BJ (cell line): ENCODE measurements around the gene MEN1. TPM values are rescaled to one million over a fixed set of nuclear protein-coding genes. Genes with fewer than 3 reads are reported as not detected.

Experiments
- CTCF ChIA-PET: fragments of 350-600 bp; formaldehyde crosslinking; extraction: SDS; loops from one replicate; lab custom pipeline; 2021; ENCODE audit warnings: antibody characterized with exemption, inconsistent platforms; lab: Yijun Ruan, JAX
- POLR2A ChIA-PET: fragments of 300-600 bp; sonication (Branson Sonifier 250); formaldehyde crosslinking; extraction: SDS; loops from one replicate; lab custom pipeline; 2021; ENCODE audit warnings: antibody characterized with exemption; lab: Charles Lee
- DNase-seq: peaks from one replicate; pipeline ENCODE4 v3.0.0-alpha.2; 2011; ENCODE audit warnings: low read depth
- H3K27me3 ChIP-seq: 2 replicates; pipeline ENCODE4 v1.6.0; 2011; ENCODE audit warnings: low read length; ENCODE audit not compliant: control insufficient read depth, insufficient read depth
- H3K36me3 ChIP-seq: 2 replicates; pipeline ENCODE4 v1.5.1; 2011; ENCODE audit warnings: low read length; ENCODE audit not compliant: control insufficient read depth, insufficient read depth
- H3K4me3 ChIP-seq: 2 replicates; pipeline ENCODE4 v1.5.1; 2011; ENCODE audit warnings: low read depth, mild to moderate bottlenecking, control low read depth, low read length
- CTCF ChIP-seq: IDR thresholded peaks from 2 replicates; pipeline ENCODE4 v1.5.1; 2011; ENCODE audit warnings: low read depth, mild to moderate bottlenecking, control low read depth, inconsistent platforms, low read length, moderate library complexity; ENCODE audit not compliant: insufficient read depth
- polyA plus RNA-seq: library from polyadenylated mRNA; depleted of rRNA; stranded (reverse); fragments of >200 nt; gene quantifications from 2 replicates; pipeline ENCODE4 v1.2.3, GENCODE V29; 2011

Gene MEN1
- polyA plus RNA-seq, 1 experiment, result 27.8 TPM

DNA sequence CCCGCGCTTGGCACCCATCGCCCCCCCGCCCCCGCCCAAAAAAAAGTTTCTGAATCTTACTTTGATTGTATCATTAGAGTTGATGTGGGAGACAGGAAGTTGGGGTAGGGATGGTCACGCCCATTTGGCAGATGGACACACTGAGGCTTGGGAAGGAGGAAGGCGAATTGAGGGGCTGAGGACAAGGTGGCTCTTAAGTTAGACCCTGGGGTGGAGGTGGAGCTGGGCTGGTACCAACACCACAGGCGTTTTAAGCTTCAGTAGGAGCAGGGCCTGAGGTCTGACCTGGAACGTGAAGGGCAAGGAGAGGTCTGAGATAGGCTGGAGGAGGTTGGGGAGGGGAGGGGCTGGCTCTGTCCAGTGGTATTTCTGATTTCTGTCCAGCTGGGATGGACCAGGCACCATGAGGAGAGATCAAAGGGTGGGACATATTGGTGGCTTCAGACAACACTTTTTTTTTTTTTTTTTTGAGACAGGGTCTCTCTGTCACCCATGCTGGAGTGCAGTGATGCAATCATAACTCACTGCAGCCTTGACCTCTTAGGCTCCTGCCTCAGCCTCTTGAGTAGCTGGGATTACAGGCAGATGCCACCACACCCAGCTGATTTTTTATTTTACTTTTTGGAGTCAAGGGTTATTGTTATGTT, 34.9 kb upstream of the MEN1 start:
- CTCF ChIA-PET, result interaction anchor here (1.1 to 29.2 kb wide), 7 partner anchors 9 to 272 kb away, joined by 3 to 797 read pairs (median 15); partner anchors contain the start of genes ARL2, BATF2, EHD1 and ZNHIT2
- POLR2A ChIA-PET, result no interaction called here

GRCh38 chr11:64844330-64845128, 34.2 kb upstream of the MEN1 start, which contains the start of gene CDC42BPG:
Gene CDC42BPG (minus strand): TSS chr11:64844653. CDS start chr11:64844569, 84 bp downstream.
- H3K4me3 ChIP-seq, result peak within 1 kb of the TSS; percentile 31
- peak; percentile 64 for TF ChIP-seq CTCF
- no peak for DNase-seq
- H3K36me3 ChIP-seq, result no peaks in the 10 kb centered on the region
- ChIA-PET POLR2A (no interaction called here), CTCF (interaction anchor here (0.8 to 29.2 kb wide), 14 partner anchors 8 to 598 kb away, joined by 3 to 797 read pairs (median 6); partner anchors contain the start of genes ARL2, BATF2, EHD1 and PPP1R14B)
- H3K27me3 ChIP-seq, result no peaks in the 10 kb centered on the region

More for the DNA sequence above, 34.9 kb upstream of the MEN1 start:
- H3K27me3 ChIP-seq, result no peaks in the 10 kb centered on the region
- H3K4me3 ChIP-seq, result no peak overlapping the region
- DNase-seq, result no peak
- no peaks in the 10 kb centered on the region for H3K36me3 ChIP-seq
- no peak for TF ChIP-seq CTCF

DNA sequence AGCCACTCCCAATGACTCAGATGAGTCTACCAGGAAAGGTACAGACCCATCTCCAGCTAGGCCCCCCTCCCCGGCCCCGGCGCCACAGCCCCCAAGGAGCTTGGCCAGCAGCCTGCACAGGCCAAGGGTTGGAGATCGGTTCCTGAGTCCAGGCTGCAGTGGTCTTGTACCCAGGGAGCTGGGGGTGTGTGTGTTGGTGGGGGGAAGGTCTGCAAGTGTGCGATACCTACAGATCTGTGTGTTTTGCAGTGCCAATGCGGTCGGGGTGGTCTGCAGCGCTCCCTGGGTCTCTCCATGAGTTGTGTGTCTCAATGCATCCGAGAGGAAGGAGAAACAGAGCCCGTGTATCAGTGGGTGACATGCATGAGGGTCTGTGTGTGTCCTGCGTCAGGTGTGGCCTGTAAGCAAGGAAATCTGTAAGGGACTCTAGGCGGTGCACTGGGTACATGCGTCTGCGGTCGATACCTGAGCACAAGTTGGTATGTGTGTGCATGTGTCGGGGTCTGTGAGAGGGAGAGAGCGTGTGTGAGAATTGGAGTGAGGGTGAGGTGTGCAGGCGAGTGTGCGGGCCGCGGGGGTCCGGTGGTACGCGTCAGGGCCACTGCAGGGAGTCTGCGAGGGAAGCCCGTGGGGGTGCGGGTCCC, 33.5 kb upstream of the MEN1 start:
- no peaks in the 10 kb centered on the region for H3K27me3 ChIP-seq
- CTCF ChIA-PET, result interaction anchor here (0.6 to 29.2 kb wide), 16 partner anchors 7 to 597 kb away, joined by 3 to 797 read pairs (median 4); partner anchors contain the start of genes ARL2, BATF2, EHD1 and PPP1R14B
- no peak for TF ChIP-seq CTCF
- POLR2A ChIA-PET, result no interaction called here
- H3K36me3 ChIP-seq, result no peaks in the 10 kb centered on the region
- DNase-seq, result no peak
- no peak overlapping the region for H3K4me3 ChIP-seq

- ChIA-PET POLR2A (no interaction called here), CTCF (interaction anchor here (0.6 to 29.2 kb wide), 9 partner anchors 7 to 270 kb away, joined by 3 to 797 read pairs (median 6); partner anchors contain the start of gene EHD1)
- H3K27me3 ChIP-seq, result no peaks in the 10 kb centered on the region
- H3K36me3 ChIP-seq, result no peaks in the 10 kb centered on the region
- H3K4me3 ChIP-seq, result no peak overlapping the region
- no peak for TF ChIP-seq CTCF
- no peak for DNase-seq
Observed at GRCh38 chr11:64842851-64843685, 32.7 kb upstream of the MEN1 start.
